Neural cell (in vitro differentiated cells): ENCODE results near the gene CLINT1. TPM values are rescaled to one million over a fixed set of nuclear protein-coding genes. Genes with fewer than 3 reads are reported as not detected.
"Not testable (repeated sequence)": the region's sequence is repeated elsewhere in the genome, so short reads cannot be mapped to it uniquely, and the experiment has no call there.

ENCODE experiments used
- H2AFZ ChIP-seq: fragments of 200-600, 300-800 bp; sonication (generic), shearing (Covaris generic); 2 replicates; pipeline ENCODE4 v1.6.0; 2014; ENCODE audit warnings: low read depth, mild to moderate bottlenecking, antibody characterized with exemption, low read length, moderate library complexity
- H3F3A ChIP-seq: fragments of 200-600 bp; shearing (Covaris generic); 2 replicates; pipeline ENCODE4 v1.6.1; 2016; ENCODE audit warnings: mild to moderate bottlenecking, moderate library complexity, mixed read lengths, antibody characterized with exemption, low read length; ENCODE audit not compliant: insufficient read depth, poor library complexity, severe bottlenecking
- H3K27ac ChIP-seq: fragments of 200-600, 300-800 bp; sonication (generic), shearing (Covaris generic); 2 replicates; pipeline ENCODE4 v1.5.1; 2014; ENCODE audit warnings: mild to moderate bottlenecking, low read length, moderate library complexity
- H3K27me3 ChIP-seq: fragments of 300-800, 200-600 bp; sonication (generic), shearing (Covaris generic); 2 replicates; pipeline ENCODE4 v1.6.0; 2014; ENCODE audit warnings: mild to moderate bottlenecking, low read depth, low read length, moderate library complexity; ENCODE audit not compliant: insufficient read depth
- H3K36me3 ChIP-seq: fragments of 300-800, 200-600 bp; sonication (generic), shearing (Covaris generic); 2 replicates; pipeline ENCODE4 v1.5.1; 2014; ENCODE audit warnings: mild to moderate bottlenecking, antibody characterized with exemption, low read length, moderate library complexity; ENCODE audit not compliant: insufficient read depth
- H3K4me2 ChIP-seq: fragments of 300-800, 200-600 bp; sonication (generic), shearing (Covaris generic); 2 replicates; pipeline ENCODE4 v1.6.0; 2014; ENCODE audit warnings: mild to moderate bottlenecking, low read length
- H3K4me3 ChIP-seq: fragments of 300-800, 200-600 bp; sonication (generic), shearing (Covaris generic); 2 replicates; pipeline ENCODE4 v1.5.1; 2014; ENCODE audit warnings: mild to moderate bottlenecking, low read length, moderate library complexity
- H3K79me2 ChIP-seq: fragments of 200-600 bp; shearing (Covaris generic); replicated peaks from 2 replicates; pipeline ENCODE4 v1.6.0; 2014; ENCODE audit warnings: mild to moderate bottlenecking, low read length, moderate library complexity; ENCODE audit not compliant: insufficient read depth
- H3K9ac ChIP-seq: fragments of 300-800, 200-600 bp; sonication (generic), shearing (Covaris generic); 2 replicates; pipeline ENCODE4 v1.6.1; 2016; ENCODE audit warnings: mild to moderate bottlenecking, low read length, mixed read lengths
- H3K9me2 ChIP-seq: fragments of 200-600 bp; shearing (Covaris generic); 2 replicates; pipeline ENCODE4 v1.6.1; 2016; ENCODE audit warnings: mild to moderate bottlenecking, low read length, mixed read lengths; ENCODE audit not compliant: insufficient read depth
- H3K9me3 ChIP-seq: fragments of 200-600, 300-800 bp; sonication (generic), shearing (Covaris generic); 2 replicates; pipeline ENCODE4 v1.6.1; 2016; ENCODE audit warnings: mild to moderate bottlenecking, mixed run types, low read length, moderate library complexity, mixed read lengths
- H4K20me1 ChIP-seq: fragments of 200-600 bp; shearing (Covaris generic); 2 replicates; pipeline ENCODE4 v1.6.1; 2016; ENCODE audit warnings: mild to moderate bottlenecking, mixed run types; ENCODE audit not compliant: insufficient read depth
- EZH2 ChIP-seq: fragments of 200-600, 300-800 bp; shearing (Covaris generic), sonication (generic); IDR thresholded peaks from 2 replicates; pipeline ENCODE4 v1.6.1; 2014; ENCODE audit warnings: antibody characterized with exemption, low read length, borderline replicate concordance, mild to moderate bottlenecking; ENCODE audit not compliant: insufficient read depth, poor library complexity, severe bottlenecking
- RAD21 ChIP-seq: fragments of 450-650 bp; conservative IDR thresholded peaks from 2 replicates; pipeline ENCODE4 v1.6.1; 2014; ENCODE audit warnings: antibody characterized with exemption, mild to moderate bottlenecking, moderate library complexity
- REST ChIP-seq: IDR thresholded peaks from 2 replicates; pipeline ENCODE4 v1.6.1; 2012; ENCODE audit warnings: borderline replicate concordance
- polyA plus RNA-seq: library from polyadenylated mRNA; depleted of rRNA; stranded (reverse); fragments of >200 nt; gene quantifications from 2 replicates; pipeline ENCODE4 v1.2.3, GENCODE V29; 2014

CLINT1 gene
- polyA plus RNA-seq, 1 donor from 2014 or later = 47.3 TPM

- H4K20me1 ChIP-seq = no peaks in the 10 kb centered on the region
- no peak for TF ChIP-seq RAD21
- H2AFZ ChIP-seq = no peak overlapping the region
Observed at GRCh38 chr5:157886796-157887380, 27.9 kb upstream of the CLINT1 start.

GRCh38 chr5:157885051-157885450, 26.1 kb upstream of the CLINT1 start:
- H3K9me3 ChIP-seq, H4K20me1 ChIP-seq, H3K36me3 ChIP-seq, H3K4me3 ChIP-seq, H3K9ac ChIP-seq, H3K79me2 ChIP-seq, H3K27ac ChIP-seq, H2AFZ ChIP-seq, H3K27me3 ChIP-seq, H3K4me2 ChIP-seq, H3K9me2 ChIP-seq, H3F3A ChIP-seq: not testable (repeated sequence)

More at GRCh38 chr5:157886796-157887380, 27.9 kb upstream of the CLINT1 start:
- H3F3A ChIP-seq = no peaks in the 10 kb centered on the region
- H3K27me3 ChIP-seq = no peaks in the 10 kb centered on the region
- H3K9me2 ChIP-seq = no peaks in the 10 kb centered on the region
- no peak overlapping the region for H3K9ac ChIP-seq
- H3K79me2 ChIP-seq = no peaks in the 10 kb centered on the region
- no peak overlapping the region for H3K4me2 ChIP-seq
- no peaks in the 10 kb centered on the region for H3K9me3 ChIP-seq
- no peaks in the 10 kb centered on the region for H3K36me3 ChIP-seq
- no peak overlapping the region for H3K4me3 ChIP-seq
- H3K27ac ChIP-seq = no peak overlapping the region

DNA sequence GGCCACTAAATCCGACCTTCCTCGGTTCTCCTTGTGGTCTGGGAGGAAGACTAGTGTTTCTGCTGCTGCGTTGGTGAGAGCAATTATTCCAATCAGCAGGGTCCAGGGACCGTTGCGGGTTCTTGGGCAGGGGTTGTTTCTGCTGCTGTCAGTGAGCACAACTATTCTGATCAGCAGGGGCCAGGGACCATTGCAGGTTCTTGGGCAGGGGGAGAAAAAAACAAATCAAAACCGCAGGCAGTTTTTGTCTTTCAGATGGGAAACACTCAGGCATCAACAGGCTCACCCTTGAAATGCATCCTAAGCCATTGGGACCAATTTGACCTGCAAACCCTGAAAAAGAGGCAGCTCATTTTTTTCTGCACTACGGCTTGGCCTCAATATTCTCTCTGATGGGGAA, 22.6 kb upstream of the CLINT1 start:
- not testable (repeated sequence) for H4K20me1 ChIP-seq, H3K4me2 ChIP-seq, H3F3A ChIP-seq, H3K9me3 ChIP-seq, H2AFZ ChIP-seq, H3K79me2 ChIP-seq, H3K9me2 ChIP-seq, H3K27ac ChIP-seq, H3K27me3 ChIP-seq, H3K9ac ChIP-seq, H3K4me3 ChIP-seq, H3K36me3 ChIP-seq

- H3K79me2 ChIP-seq = no peaks in the 10 kb centered on the region
- H3K4me2 ChIP-seq = no peak overlapping the region
- no peak overlapping the region for H2AFZ ChIP-seq
- H3K36me3 ChIP-seq = no peaks in the 10 kb centered on the region
- H4K20me1 ChIP-seq = no peaks in the 10 kb centered on the region
- H3K27ac ChIP-seq = no peak overlapping the region
- H3K9me3 ChIP-seq = no peaks in the 10 kb centered on the region
- H3K4me3 ChIP-seq = no peak overlapping the region
- no peak overlapping the region for H3K9ac ChIP-seq
- TF ChIP-seq EZH2 (no peak), REST (no peak)
- no peaks in the 10 kb centered on the region for H3F3A ChIP-seq
- H3K9me2 ChIP-seq = no peaks in the 10 kb centered on the region
- H3K27me3 ChIP-seq = no peaks in the 10 kb centered on the region
Observed at GRCh38 chr5:157877821-157878220, 18.9 kb upstream of the CLINT1 start.
